ENCODE measurements around the gene PLXNA2.

The PLXNA2 gene

DNA sequence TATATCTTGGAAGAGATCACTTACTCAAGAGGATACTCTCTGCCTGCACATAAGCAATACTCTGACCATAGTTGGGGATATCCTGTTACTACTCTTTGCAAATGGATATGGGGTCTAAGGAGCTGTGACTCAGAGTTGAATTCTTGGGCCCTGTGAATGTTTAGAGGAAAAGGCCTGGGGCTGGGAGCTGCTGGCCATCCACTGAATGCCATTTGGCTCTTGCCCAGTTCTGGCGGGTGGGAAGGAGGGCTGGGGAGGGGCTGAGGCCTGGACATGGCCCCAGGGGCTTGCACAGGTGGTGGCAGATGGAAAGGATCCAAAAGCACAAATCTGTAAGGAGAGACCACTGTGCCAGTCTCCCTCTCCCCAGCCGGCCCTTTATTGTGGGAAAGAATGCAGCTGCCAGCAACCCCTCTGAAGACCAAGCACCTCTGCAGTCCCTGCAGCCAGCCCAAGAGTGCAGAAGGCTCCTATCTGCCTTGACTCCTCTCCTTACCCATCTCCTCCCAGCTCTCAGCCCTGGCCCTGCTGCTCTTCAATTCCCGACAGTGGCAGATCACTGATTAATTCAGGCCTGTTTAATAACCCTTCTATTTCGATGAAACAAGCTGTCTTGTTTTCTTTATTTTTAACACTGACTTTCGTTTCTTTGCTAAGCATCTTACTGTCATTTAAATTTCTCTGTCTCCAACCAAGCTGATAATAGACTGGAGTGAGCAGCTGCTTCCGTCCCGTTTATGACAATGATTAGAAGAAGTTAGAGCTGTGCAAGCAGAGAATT is 12.1 kb downstream of the PLXNA2 start:
- no peak for TF ChIP-seq FOXP2 (optimal IDR thresholded peaks at IDR 0.05; ENCODE audit: borderline replicate concordance, extremely low read depth, extremely low read length, insufficient read depth)
- no peak for TF ChIP-seq POLR2AphosphoS5 (IDR thresholded peaks at IDR 0.05; ENCODE audit: low read depth, low read length)
- TF ChIP-seq TAF1 (IDR thresholded peaks at IDR 0.05; ENCODE audit: borderline replicate concordance, insufficient read depth, low read length), result no peak
- no peak for TF ChIP-seq SIN3A (IDR thresholded peaks at IDR 0.05; ENCODE audit: borderline replicate concordance, insufficient read depth, low read length)
- TF ChIP-seq, protein P1, sequence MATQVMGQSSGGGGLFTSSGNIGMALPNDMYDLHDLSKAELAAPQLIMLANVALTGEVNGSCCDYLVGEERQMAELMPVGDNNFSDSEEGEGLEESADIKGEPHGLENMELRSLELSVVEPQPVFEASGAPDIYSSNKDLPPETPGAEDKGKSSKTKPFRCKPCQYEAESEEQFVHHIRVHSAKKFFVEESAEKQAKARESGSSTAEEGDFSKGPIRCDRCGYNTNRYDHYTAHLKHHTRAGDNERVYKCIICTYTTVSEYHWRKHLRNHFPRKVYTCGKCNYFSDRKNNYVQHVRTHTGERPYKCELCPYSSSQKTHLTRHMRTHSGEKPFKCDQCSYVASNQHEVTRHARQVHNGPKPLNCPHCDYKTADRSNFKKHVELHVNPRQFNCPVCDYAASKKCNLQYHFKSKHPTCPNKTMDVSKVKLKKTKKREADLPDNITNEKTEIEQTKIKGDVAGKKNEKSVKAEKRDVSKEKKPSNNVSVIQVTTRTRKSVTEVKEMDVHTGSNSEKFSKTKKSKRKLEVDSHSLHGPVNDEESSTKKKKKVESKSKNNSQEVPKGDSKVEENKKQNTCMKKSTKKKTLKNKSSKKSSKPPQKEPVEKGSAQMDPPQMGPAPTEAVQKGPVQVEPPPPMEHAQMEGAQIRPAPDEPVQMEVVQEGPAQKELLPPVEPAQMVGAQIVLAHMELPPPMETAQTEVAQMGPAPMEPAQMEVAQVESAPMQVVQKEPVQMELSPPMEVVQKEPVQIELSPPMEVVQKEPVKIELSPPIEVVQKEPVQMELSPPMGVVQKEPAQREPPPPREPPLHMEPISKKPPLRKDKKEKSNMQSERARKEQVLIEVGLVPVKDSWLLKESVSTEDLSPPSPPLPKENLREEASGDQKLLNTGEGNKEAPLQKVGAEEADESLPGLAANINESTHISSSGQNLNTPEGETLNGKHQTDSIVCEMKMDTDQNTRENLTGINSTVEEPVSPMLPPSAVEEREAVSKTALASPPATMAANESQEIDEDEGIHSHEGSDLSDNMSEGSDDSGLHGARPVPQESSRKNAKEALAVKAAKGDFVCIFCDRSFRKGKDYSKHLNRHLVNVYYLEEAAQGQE (IDR thresholded peaks at IDR 0.05; ENCODE audit: insufficient read depth in 1 of 2, low read depth in 2 of 2, low read length in 2 of 2), result no peak

DNA sequence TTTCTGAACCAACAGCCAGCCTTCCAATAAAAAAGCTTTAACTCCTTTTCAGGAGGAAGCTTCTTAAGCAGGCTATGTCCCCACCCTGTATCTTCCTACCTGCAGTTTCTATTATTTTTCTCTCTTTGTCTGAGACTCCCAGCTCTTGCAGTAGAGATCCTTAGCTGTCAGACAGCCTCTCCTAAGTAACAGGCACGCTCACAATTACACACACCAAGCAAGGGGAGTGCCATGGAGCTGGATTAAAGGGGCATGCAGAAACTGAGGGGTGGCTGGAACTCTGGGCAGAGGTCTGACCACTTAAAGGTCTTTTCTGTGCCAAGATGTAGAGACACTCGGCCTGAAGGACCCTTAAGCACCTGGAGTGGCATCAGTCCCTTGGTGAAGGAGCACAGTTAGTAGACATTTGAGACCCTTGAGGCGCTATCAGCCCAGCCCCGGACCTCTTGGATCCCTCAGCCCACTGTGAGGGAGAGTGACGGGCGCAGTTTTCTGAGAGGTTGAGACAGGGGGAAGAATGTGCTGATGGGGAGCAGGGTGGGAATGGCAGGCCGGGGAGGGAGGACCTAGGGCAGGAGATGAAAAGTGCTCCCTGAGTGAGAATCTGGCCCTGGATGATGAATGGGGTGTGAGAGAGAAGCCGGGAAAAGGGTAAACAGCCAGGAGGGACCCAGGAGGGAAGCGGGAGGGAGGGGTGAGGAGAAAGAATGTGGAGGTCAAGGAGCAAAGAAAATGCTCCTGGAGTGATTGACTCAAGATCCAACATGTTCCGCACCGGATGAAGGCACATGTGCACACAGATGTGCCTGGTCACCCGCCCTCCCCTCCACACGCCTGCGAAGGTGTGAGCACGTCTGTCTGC is 13.3 kb downstream of the PLXNA2 start:
- TF ChIP-seq, protein P1 (IDR thresholded peaks at IDR 0.05; ENCODE audit: insufficient read depth in 1 of 2, low read depth in 2 of 2, low read length in 2 of 2), result no peak
- TF ChIP-seq FOXP2 (optimal IDR thresholded peaks at IDR 0.05; ENCODE audit: borderline replicate concordance, extremely low read depth, extremely low read length, insufficient read depth) (no peak), SIN3A (IDR thresholded peaks at IDR 0.05; ENCODE audit: borderline replicate concordance, insufficient read depth, low read length) (no peak), TAF1 (IDR thresholded peaks at IDR 0.05; ENCODE audit: borderline replicate concordance, insufficient read depth, low read length) (no peak), POLR2AphosphoS5 (IDR thresholded peaks at IDR 0.05; ENCODE audit: low read depth, low read length) (no peak)

DNA sequence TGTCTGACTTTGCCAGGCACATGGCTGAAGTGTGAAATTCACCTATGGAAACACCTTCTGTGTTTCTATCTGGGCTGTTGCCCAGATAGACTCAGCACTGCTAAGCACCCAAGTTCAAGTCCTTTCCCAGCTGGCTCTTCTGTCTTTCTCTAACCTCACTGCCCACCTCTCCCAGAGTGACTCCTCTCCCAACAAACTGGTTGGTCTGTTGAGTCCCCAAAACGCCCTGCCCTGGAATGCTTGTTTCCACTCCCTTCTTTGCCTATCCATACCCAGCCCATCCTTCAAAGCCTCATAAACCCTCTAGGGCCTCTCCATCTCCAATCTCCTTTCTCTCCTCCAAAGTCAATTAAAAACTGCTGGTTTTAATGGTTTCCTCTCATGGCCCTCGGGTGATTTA is 15.6 kb downstream of the PLXNA2 start:
- TF ChIP-seq FOXP2 (optimal IDR thresholded peaks at IDR 0.05; ENCODE audit: borderline replicate concordance, extremely low read depth, extremely low read length, insufficient read depth) (no peak), SIN3A (IDR thresholded peaks at IDR 0.05; ENCODE audit: borderline replicate concordance, insufficient read depth, low read length) (no peak), POLR2AphosphoS5 (IDR thresholded peaks at IDR 0.05; ENCODE audit: low read depth, low read length) (no peak)

DNA sequence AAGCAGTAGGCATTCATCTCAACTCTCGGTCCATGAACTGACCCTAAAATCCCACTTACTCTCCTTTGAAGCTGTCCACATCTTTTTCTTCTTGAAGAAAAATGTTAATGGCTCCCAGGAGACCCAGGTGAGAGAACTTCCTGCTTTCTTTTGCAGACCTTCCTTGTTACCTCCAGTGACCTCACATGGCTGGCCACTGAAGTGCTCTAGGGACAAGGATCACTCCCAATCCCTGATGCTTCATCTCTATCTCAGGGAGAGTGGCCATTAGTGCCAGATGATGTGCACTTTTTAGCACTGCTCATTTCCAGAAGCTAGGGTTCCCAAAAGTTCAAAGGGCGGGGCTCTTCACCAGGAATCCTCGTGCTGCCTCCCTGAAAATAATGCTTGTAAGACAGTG is 16.2 kb downstream of the PLXNA2 start:
- TF ChIP-seq FOXP2 (optimal IDR thresholded peaks at IDR 0.05; ENCODE audit: borderline replicate concordance, extremely low read depth, extremely low read length, insufficient read depth) (no peak), POLR2AphosphoS5 (IDR thresholded peaks at IDR 0.05; ENCODE audit: low read depth, low read length) (no peak), TAF1 (IDR thresholded peaks at IDR 0.05; ENCODE audit: borderline replicate concordance, insufficient read depth, low read length) (no peak), SIN3A (IDR thresholded peaks at IDR 0.05; ENCODE audit: borderline replicate concordance, insufficient read depth, low read length) (no peak)
- TF ChIP-seq, protein P1 (IDR thresholded peaks at IDR 0.05; ENCODE audit: insufficient read depth in 1 of 2, low read depth in 2 of 2, low read length in 2 of 2), result no peak

DNA sequence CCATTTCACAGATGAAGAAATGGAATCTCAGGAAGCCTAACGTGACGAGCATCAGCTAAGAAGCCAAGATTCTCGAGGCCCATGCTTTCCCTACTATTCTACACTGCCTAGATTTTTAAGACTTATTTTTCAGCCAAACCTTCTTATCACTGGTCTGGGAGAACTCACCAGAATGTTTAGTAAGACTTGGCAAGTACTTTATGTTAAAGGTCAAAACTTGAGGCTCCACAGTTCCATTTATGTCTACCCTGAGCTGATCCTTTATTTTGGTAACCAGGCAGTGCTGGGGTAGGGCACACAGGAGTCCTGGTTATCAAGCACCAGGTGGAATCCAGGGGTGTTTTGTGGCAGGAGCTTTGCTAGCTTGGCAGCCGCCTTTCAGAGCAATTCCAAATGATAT is 16.8 kb downstream of the PLXNA2 start:
- TF ChIP-seq FOXP2 (optimal IDR thresholded peaks at IDR 0.05; ENCODE audit: borderline replicate concordance, extremely low read depth, extremely low read length, insufficient read depth) (no peak), TAF1 (IDR thresholded peaks at IDR 0.05; ENCODE audit: borderline replicate concordance, insufficient read depth, low read length) (no peak), SIN3A (IDR thresholded peaks at IDR 0.05; ENCODE audit: borderline replicate concordance, insufficient read depth, low read length) (no peak), POLR2AphosphoS5 (IDR thresholded peaks at IDR 0.05; ENCODE audit: low read depth, low read length) (no peak)
- TF ChIP-seq, protein P1 (IDR thresholded peaks at IDR 0.05; ENCODE audit: insufficient read depth in 1 of 2, low read depth in 2 of 2, low read length in 2 of 2), result no peak
